ENCODE measurements around the gene CHRNA1. TPM values are rescaled to one million over a fixed set of nuclear protein-coding genes. Genes with fewer than 3 reads are reported as not detected.

The CHRNA1 gene
- total RNA-seq, 1 experiment from 2014 or later = not detected

GRCh38 chr2:174785481-174785880 is 21.2 kb upstream of the CHRNA1 start:
- H4K5ac ChIP-seq (ENCODE audit: insufficient read length, low read depth, low read length) = no peak overlapping the region
- H2BK120ac ChIP-seq (ENCODE audit: low read depth, low read length, poor library complexity, severe bottlenecking) = no peak overlapping the region
- H3K27ac ChIP-seq (ENCODE audit: insufficient read length, low read depth, low read length) = no peak overlapping the region
- peaks cover 0 to 3% of the 10 kb centered on the region in 2 experiments; a peak in 1 of 5 replicates for H3K9me3 Mint-ChIP-seq
- H3K79me1 ChIP-seq (ENCODE audit: insufficient read depth, low read depth, low read length, poor library complexity, severe bottlenecking) = no peaks in the 10 kb centered on the region
- H3K4me1 ChIP-seq (ENCODE audit: insufficient read depth, low read length) = peaks cover 10% of the 10 kb centered on the region; the same call in 1 of the 2 replicates
- no peak overlapping the region for H3K14ac ChIP-seq (ENCODE audit: insufficient read depth, low read length)
- peak overlapping the region; percentile 67 for H3T11ph ChIP-seq (ENCODE audit: low read length)
- H3K79me2 ChIP-seq (ENCODE audit: insufficient read depth, low read length) = no peaks in the 10 kb centered on the region
- no peak overlapping the region for H3K4ac ChIP-seq (ENCODE audit: low read depth, low read length)
- no peaks in the 10 kb centered on the region for H4K20me1 ChIP-seq (ENCODE audit: control insufficient read depth, insufficient read depth, insufficient read length)
- no peak overlapping the region for H2AFZ ChIP-seq (ENCODE audit: low read length)
- H3K4me1 Mint-ChIP-seq = peaks cover 54 to 61% of the 10 kb centered on the region in 2 experiments
- no peak for DNase-seq
- peak overlapping the region in 1 of 3 experiments; percentile 21; a peak in 3 of 7 replicates for H3K27ac Mint-ChIP-seq
- no peak overlapping the region for H2BK5ac ChIP-seq (ENCODE audit: insufficient read length, low read length)
- no peak overlapping the region for H3K56ac ChIP-seq (ENCODE audit: insufficient read length, low read depth, low read length)
- H3K27me3 ChIP-seq (ENCODE audit: insufficient read depth, low read length) = no peaks in the 10 kb centered on the region
- H3K18ac ChIP-seq (ENCODE audit: insufficient read length, low read depth, low read length) = no peak overlapping the region
- peaks cover 5% of the 10 kb centered on the region for H3K27me3 Mint-ChIP-seq (ENCODE audit: low read depth)
- H2BK12ac ChIP-seq (ENCODE audit: insufficient read length, low read depth, low read length) = peak overlapping the region; percentile 55
- peak overlapping the region; percentile 26 for H2AK5ac ChIP-seq (ENCODE audit: insufficient read length, low read length)
- no peak overlapping the region for H3K23ac ChIP-seq (ENCODE audit: insufficient read length, low read depth, low read length)
- no peaks in the 10 kb centered on the region for H3K23me2 ChIP-seq (ENCODE audit: insufficient read length, low read depth, low read length, poor library complexity, severe bottlenecking)
- WGBS (ENCODE audit: extremely low coverage, insufficient read length, low lambda C conversion rate) = no CpG with 5 or more reads among the region's 3 CpGs
- H3K4me3 Mint-ChIP-seq = no peak overlapping the region
- H4K91ac ChIP-seq (ENCODE audit: insufficient read length, low read depth, low read length) = no peak overlapping the region
- H2BK20ac ChIP-seq (ENCODE audit: low read depth, low read length, poor library complexity, severe bottlenecking) = no peak overlapping the region
- TF ChIP-seq, protein P1, sequence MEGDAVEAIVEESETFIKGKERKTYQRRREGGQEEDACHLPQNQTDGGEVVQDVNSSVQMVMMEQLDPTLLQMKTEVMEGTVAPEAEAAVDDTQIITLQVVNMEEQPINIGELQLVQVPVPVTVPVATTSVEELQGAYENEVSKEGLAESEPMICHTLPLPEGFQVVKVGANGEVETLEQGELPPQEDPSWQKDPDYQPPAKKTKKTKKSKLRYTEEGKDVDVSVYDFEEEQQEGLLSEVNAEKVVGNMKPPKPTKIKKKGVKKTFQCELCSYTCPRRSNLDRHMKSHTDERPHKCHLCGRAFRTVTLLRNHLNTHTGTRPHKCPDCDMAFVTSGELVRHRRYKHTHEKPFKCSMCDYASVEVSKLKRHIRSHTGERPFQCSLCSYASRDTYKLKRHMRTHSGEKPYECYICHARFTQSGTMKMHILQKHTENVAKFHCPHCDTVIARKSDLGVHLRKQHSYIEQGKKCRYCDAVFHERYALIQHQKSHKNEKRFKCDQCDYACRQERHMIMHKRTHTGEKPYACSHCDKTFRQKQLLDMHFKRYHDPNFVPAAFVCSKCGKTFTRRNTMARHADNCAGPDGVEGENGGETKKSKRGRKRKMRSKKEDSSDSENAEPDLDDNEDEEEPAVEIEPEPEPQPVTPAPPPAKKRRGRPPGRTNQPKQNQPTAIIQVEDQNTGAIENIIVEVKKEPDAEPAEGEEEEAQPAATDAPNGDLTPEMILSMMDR (conservative IDR thresholded peaks at IDR 0.05) = no peak
- H3K9me3 ChIP-seq (ENCODE audit: control insufficient read depth, low read depth, low read length) = no peaks in the 10 kb centered on the region
- no peak overlapping the region for H4K8ac ChIP-seq (replicated peaks; ENCODE audit: insufficient read length, low read depth, low read length)
- peaks cover 0 to 5% (median 0%) of the 10 kb centered on the region in 3 experiments; a peak in 4 of 7 replicates for H3K36me3 Mint-ChIP-seq (ENCODE audit: insufficient read depth in 1 of 3, low read depth in 3 of 3)
- H2BK15ac ChIP-seq (ENCODE audit: low read depth, low read length) = no peak overlapping the region
- no peak overlapping the region for H3K9ac ChIP-seq (ENCODE audit: extremely low read depth, insufficient read length, low read length)
- H3K4me2 ChIP-seq (ENCODE audit: insufficient read depth, insufficient read length, low read length) = no peak overlapping the region

All from H9 (cell line).